Measurements from ENCODE around the gene DTX2.
A peak's percentile ranks its signal among the peaks of the same experiment; 100 is the strongest.
"Not testable (repeated sequence)": the region's sequence is repeated elsewhere in the genome, so short reads cannot be mapped to it uniquely, and the experiment has no call there.

The DTX2 gene

DNA sequence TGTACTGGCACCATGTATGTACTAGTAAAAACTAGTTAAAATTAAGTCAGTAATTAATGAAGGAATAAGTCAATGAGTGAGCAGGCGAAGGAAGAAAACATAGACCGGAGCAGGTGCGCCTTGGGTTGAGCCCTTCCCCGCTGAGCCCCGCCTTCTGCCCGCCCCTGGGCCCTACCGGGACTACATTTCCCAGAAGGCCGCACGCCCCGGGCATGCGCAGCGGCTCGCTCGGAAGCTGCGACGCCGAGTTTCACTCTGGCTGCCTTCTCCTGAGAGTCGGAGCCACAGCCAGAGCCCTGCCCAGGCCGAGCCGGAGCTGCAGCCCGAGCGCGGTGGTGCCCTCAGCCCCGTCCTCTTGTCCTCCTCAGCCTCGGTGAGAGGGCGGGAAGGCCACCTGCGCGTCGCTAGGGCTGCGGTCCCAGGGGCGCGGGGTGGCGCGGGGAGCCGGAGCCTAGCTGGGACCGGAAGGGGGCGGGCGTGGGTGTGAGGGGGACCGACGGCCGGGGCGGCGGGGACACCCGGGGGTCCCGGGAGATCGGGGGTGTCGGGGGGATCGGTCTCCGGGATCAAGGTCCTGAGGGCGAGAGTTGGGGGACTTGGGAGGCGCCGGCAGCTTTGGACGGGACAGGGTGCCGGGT lies at the start of gene DTX2:
Gene DTX2, plus strand, starts transcription at position 246 of the 638 bp plus-strand sequence. CDS start 18,801 bp downstream, outside the sequence.
- H3K4me3 ChIP-seq (ENCODE audit: low read depth, low read length), result peak within 1 kb of the TSS; percentile 49

DNA sequence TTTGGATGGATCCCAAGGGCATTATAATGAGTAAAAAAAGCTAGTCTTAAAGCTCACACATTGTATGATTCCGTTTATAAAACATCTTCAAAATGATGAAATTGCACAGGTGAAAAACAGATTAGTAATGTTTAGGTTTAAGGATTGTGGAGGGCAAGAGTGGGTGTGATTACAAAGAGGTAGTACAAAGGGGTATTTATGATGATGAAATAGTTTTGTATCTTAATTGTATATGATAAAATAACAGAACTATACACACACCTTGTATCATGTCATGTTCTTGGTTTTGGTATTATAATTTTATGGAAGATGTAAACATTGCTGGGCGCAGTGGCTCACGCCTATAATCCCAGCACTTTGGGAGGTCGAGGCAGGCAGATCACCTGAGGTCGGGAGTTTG lies 49.3 kb upstream of the DTX2 start:
- TF ChIP-seq, protein P1, sequence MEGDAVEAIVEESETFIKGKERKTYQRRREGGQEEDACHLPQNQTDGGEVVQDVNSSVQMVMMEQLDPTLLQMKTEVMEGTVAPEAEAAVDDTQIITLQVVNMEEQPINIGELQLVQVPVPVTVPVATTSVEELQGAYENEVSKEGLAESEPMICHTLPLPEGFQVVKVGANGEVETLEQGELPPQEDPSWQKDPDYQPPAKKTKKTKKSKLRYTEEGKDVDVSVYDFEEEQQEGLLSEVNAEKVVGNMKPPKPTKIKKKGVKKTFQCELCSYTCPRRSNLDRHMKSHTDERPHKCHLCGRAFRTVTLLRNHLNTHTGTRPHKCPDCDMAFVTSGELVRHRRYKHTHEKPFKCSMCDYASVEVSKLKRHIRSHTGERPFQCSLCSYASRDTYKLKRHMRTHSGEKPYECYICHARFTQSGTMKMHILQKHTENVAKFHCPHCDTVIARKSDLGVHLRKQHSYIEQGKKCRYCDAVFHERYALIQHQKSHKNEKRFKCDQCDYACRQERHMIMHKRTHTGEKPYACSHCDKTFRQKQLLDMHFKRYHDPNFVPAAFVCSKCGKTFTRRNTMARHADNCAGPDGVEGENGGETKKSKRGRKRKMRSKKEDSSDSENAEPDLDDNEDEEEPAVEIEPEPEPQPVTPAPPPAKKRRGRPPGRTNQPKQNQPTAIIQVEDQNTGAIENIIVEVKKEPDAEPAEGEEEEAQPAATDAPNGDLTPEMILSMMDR (IDR thresholded peaks at IDR 0.05; ENCODE audit: borderline replicate concordance, insufficient read depth, low read depth, low read length), result no peak
- no peak overlapping the region for H3K4me3 ChIP-seq (ENCODE audit: low read depth, low read length)

DNA sequence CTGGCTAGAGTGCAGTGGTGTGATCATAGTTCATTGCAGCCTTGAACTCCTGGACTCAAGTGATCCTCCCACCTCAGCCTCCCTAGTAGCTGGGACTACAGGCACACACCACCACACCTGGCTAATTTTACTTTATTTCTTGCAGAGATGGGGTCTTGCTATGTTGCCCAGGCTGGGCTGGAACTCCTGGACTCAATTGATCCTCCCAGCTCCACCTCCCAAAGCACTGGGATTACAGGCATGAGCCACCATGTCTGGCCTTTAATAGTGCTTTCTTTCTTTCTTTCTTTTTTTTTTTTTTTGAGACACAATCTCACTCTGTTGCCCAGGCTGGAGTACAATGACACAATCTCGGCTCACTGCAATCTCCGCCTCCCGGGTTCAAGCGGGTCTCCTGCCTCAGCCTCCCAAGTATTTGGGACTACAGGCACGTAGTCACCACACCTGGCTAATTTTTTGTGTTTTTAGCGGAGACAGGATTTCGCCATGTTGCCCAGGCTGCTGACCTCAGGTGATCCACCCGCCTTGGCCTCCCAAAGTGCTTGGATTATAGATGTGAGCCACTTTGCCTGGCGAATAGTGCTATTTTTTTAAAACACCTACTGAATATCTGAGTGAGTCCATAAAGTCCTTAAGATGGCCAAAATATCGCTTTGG lies 43.7 kb upstream of the DTX2 start:
- not testable (repeated sequence) for H3K4me3 ChIP-seq (ENCODE audit: low read depth, low read length)

DNA sequence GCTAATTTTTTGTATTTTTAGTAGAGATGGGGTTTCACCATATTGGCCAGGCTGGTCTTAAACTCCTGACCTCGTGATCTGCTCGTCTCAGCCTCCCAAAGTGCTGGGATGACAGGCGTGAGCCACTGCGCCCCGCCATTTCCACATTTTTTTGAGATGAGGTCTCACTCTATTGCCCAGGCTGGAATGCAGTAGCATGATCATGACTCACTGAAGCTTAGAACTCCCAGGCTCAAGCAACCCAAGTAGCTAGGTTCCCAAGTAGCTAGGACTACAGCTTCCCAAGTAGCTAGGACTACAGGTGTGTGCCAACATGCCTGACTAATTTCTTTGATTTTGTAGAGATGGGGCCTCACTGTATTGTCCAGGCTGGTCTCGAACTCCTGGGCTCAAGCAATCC lies 40.4 kb upstream of the DTX2 start:
- not testable (repeated sequence) for H3K4me3 ChIP-seq (ENCODE audit: low read depth, low read length)

DNA sequence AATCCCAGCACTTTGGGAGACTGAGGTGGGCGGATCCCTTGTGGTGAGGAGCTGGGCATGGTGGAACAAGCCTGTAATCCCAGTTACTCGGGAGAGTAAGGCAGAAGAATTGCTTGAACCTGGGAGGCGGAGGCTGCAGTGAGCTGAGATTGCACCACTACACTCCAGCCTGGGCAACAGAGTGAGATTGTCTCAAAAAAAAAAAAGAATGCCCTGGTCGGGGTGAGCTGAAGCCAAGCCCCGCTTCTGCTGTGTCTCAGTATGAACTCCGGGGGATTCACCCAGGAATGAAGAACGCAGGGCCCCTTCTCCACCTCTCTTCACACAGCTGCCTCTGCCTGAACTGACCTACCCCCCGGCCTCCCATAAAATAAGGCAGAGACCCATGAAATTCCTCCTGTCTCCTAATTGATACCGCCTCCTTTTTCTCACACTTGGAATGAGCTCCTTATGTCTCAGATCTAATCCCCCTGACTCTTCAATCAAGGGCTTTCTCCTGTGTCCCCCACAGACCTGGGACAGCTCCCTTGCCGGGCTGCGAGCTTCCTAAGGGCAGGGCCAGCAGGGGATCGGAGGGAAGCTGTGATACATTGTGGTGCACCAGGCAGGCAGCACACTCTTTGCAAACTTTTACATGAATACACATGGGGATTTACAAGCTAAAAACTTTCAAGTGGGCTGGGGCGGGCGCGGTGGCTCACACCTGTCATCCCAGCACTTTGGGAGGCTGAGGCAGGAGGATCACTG lies 37.7 kb upstream of the DTX2 start:
- TF ChIP-seq, protein P1 (IDR thresholded peaks at IDR 0.05; ENCODE audit: borderline replicate concordance, insufficient read depth, low read depth, low read length), result no peak
- H3K4me3 ChIP-seq (ENCODE audit: low read depth, low read length), result no peak overlapping the region

DNA sequence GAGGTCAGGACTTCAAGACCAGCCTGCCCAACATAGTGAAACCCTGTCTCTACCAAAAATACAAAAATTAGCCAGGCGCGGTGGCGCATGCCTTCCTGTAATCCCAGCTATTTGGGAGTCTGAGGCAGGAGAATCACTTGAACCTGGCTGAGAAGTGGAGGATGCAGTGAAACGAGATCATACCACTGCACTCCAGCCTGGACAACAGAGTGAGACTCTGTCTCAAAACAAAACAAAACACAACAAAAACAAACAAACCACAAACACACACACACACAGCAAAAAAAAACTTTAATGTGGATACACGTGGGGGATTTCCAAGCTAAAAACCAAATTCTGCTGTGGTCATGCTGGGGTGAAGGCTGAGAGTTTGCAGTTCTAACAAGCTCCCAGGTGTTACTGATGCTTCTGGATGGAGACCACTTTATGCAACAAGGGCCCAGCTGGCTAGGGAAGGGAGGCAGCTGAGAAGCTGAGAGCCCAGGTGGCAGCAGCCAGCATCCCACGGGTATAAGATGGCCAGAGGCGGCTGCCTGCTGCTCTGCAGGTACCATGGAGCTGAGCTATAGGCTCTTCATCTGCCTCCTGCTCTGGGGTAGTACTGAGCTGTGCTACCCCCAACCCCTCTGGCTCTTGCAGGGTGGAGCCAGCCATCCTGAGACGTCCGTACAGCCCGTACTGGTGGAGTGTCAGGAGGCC lies 36.9 kb upstream of the DTX2 start, which contains the start of gene ZP3:
Gene ZP3, plus strand, starts transcription at position 538 of the 699 bp plus-strand sequence. Its CDS starts 15 bp downstream, at position 553.
- TF ChIP-seq, protein P1 (IDR thresholded peaks at IDR 0.05; ENCODE audit: borderline replicate concordance, insufficient read depth, low read depth, low read length), result no peak
- no peak within 1 kb of the TSS for H3K4me3 ChIP-seq (ENCODE audit: low read depth, low read length)

DNA sequence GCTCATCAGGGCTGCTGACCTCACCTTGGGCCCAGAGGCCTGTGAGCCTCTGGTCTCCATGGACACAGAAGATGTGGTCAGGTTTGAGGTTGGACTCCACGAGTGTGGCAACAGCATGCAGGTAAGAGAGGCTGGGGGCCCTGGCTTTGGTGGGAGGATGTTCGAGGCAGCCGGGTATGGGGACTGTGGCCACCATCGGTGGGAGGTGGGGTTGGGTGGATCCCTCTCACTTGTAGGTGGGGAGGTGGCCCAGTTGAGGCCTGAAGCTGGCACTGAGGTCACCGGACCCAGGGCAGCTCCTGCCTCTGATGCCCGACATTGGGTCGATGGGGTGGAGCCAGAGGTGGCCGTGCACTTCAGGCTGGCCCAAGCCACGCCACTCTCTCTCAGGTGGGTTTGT lies 36.4 kb upstream of the DTX2 start:
- TF ChIP-seq, protein P1 (IDR thresholded peaks at IDR 0.05; ENCODE audit: borderline replicate concordance, insufficient read depth, low read depth, low read length), result no peak
- no peak overlapping the region for H3K4me3 ChIP-seq (ENCODE audit: low read depth, low read length)

DNA sequence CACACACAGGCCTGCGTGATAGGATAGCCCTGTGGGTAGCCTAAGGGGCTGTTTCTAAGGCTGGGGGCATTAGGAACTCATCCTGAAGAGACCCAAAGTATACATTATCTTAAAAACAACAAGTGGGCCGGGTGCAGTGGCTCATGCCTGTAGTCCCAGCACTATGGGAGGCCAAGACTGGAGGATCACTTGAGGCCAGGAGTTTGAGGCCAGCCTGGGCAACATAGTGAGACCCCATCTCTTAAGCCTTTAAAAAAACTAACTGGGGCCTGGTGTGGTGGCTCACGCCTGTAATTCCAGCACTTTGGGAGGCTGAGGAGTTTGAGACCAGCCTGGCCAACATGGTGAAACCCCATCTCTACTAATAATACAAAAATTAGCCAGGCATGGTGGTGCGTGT lies 36.0 kb upstream of the DTX2 start:
- H3K4me3 ChIP-seq (ENCODE audit: low read depth, low read length), result not testable (repeated sequence)

DNA sequence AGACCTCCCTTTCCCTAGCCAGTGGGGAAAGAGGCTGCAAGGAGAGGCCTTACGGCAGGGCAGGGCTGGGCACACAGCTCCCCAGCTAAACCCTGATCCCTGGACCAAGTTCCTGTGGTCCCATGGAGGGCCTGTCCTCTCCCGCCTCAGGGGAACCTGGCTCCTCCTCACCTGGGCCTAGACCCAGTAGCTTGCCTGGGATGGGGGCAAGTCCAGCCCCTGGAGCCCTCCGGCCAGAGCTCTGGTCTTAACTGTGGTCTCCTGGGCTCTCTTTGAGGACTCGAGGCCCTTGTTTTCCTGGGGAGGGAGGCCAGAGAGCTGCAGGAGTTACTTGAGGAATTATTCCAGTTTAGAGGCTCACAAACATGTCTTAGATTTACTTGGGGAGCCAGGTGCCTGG lies 35.3 kb upstream of the DTX2 start:
- no peak overlapping the region for H3K4me3 ChIP-seq (ENCODE audit: low read depth, low read length)
- TF ChIP-seq, protein P1 (IDR thresholded peaks at IDR 0.05; ENCODE audit: borderline replicate concordance, insufficient read depth, low read depth, low read length), result no peak
